Gastrocnemius medialis (tissue), 4 donors: ENCODE results near the gene C1orf174. TPM values are rescaled to one million over a fixed set of nuclear protein-coding genes. Genes with fewer than 3 reads are reported as not detected.
A peak's percentile ranks its signal among the peaks of the same experiment; 100 is the strongest.

Experiments
- ATAC-seq, 2 donors: fragments of 150-250 bp; one replicate each; pipeline ENCODE4 v1.9.1; 2016
- DNase-seq, 2 donors: peaks; one replicate each; pipeline ENCODE4 v3.0.0-alpha.2; 2019
- H3K27ac ChIP-seq, 4 donors: fragments of 200-600 bp; sonication (generic); 1 replicate in 1 of 4; 2 replicates in 3 of 4; pipeline ENCODE4 v1.5.1; 2016 to 2018; ENCODE audit warnings: mild to moderate bottlenecking in 2 of 4, moderate library complexity in 1 of 4
- H3K27me3 ChIP-seq, 3 donors: fragments of 200-600 bp; sonication (generic) in 2 of 3; 1 replicate in 1 of 3; 2 replicates in 2 of 3; pipeline versions ENCODE4 v1.5.1 to v1.6.0; 2016 to 2019; ENCODE audit warnings: mild to moderate bottlenecking in 1 of 3, moderate library complexity in 1 of 3
- H3K36me3 ChIP-seq, 2 donors: fragments of 200-600 bp; sonication (generic) in 1 of 2; one replicate each; pipeline ENCODE4 v1.5.1; 2017 to 2018
- H3K4me1 ChIP-seq, 2 donors: fragments of 200-600 bp; sonication (generic) in 1 of 2; one replicate each; pipeline ENCODE4 v1.5.1; 2016 to 2017; ENCODE audit warnings: mild to moderate bottlenecking in 2 of 2
- H3K4me3 ChIP-seq, 4 donors: fragments of 200-600 bp; sonication (generic) in 3 of 4; 1 replicate in 1 of 4; 2 replicates in 3 of 4; pipeline ENCODE4 v1.5.1; 2016 to 2019; ENCODE audit warnings: mild to moderate bottlenecking in 2 of 4
- H3K9me3 ChIP-seq, 3 donors: fragments of 200-600 bp; sonication (generic) in 2 of 3; 1 replicate in 1 of 3; 2 replicates in 2 of 3; pipeline ENCODE4 v1.5.1; 2016 to 2019
- CTCF ChIP-seq, 5 experiments: fragments of 450-650 bp in 3 of 5; fragments of 200-600 bp in 2 of 5; sonication (generic) in 2 of 5; IDR thresholded peaks in 4 of 5; conservative IDR thresholded peaks in 1 of 5; 1 replicate in 4 of 5; 2 replicates in 1 of 5; pipeline ENCODE4 v1.5.1; 2016 to 2019; ENCODE audit warnings: antibody characterized with exemption in 5 of 5, mild to moderate bottlenecking in 3 of 5, moderate library complexity in 3 of 5
- POLR2A ChIP-seq, 2 donors: fragments of 450-650 bp; IDR thresholded peaks; one replicate each; pipeline ENCODE4 v1.6.1; 2017; ENCODE audit warnings: antibody characterized with exemption in 2 of 2, mild to moderate bottlenecking in 2 of 2, moderate library complexity in 2 of 2
- in situ Hi-C, 4 donors: fragments of 200-750 bp; cut with MboI; loops; one replicate each; pipeline versions ENCODE4 v1.15.0 to v1.8.0; 2017; ENCODE audit warnings: low sequenced_read_pairs in 4 of 4
- intact Hi-C: fragments of 100-400 bp; cut with DNase I; formaldehyde crosslinking; loops from one replicate; pipeline ENCODE4 v1.15.1; 2023; ENCODE audit warnings: low total_unique reads
- total RNA-seq, 4 donors: library from RNA; depleted of rRNA; stranded (reverse); fragments of >200 nt; gene quantifications; one replicate each; pipeline versions ENCODE4 v1.1.0 to v1.2.3, GENCODE V29; 2016

C1orf174 gene
- total RNA-seq, 4 donors from 2014 or later, result 10.1 to 28.5 (median 13.5) TPM

GRCh38 chr1:3865606-3866160, 34.4 kb downstream of the C1orf174 start:
- Histone ChIP-seq H3K27me3 (no peaks in the 10 kb centered on the region), H3K9me3 (no peaks in the 10 kb centered on the region), H3K36me3 (peaks cover 0 to 16% of the 10 kb centered on the region in 2 donors), H3K4me3 (no peak overlapping the region), H3K4me1 (no peaks in the 10 kb centered on the region), H3K27ac (no peak overlapping the region)
- TF ChIP-seq CTCF (IDR thresholded peaks at IDR 0.05 in 4 of 5, conservative IDR thresholded peaks at IDR 0.05 in 1 of 5), result no peak
- no peak for TF ChIP-seq POLR2A (IDR thresholded peaks at IDR 0.05)
- DNase-seq, result no peak
- intact Hi-C loops (no loop called here), in situ Hi-C loops (no loop called here)
- no peak for ATAC-seq

- ATAC-seq (no peak), DNase-seq (no peak)
- no peak overlapping the region for H3K27ac ChIP-seq
- TF ChIP-seq CTCF (IDR thresholded peaks at IDR 0.05 in 4 of 5, conservative IDR thresholded peaks at IDR 0.05 in 1 of 5) (no peak), POLR2A (IDR thresholded peaks at IDR 0.05) (no peak)
- in situ Hi-C loops, result no loop called here
- H3K9me3 ChIP-seq, result no peaks in the 10 kb centered on the region
- H3K36me3 ChIP-seq, result peaks cover 0 to 9% of the 10 kb centered on the region in 2 donors
- no peak overlapping the region for H3K4me3 ChIP-seq
- no peaks in the 10 kb centered on the region for H3K27me3 ChIP-seq
- H3K4me1 ChIP-seq, result no peaks in the 10 kb centered on the region
- intact Hi-C loops, result no loop called here
Measured at GRCh38 chr1:3864884-3865283, 35.2 kb downstream of the C1orf174 start.

GRCh38 chr1:3863231-3863935, 36.7 kb downstream of the C1orf174 start:
- Histone ChIP-seq H3K27me3 (no peaks in the 10 kb centered on the region), H3K9me3 (no peaks in the 10 kb centered on the region), H3K36me3 (peaks cover 0 to 6% of the 10 kb centered on the region in 2 donors), H3K27ac (no peak overlapping the region), H3K4me3 (no peak overlapping the region), H3K4me1 (peaks cover under 1 to 2% of the 10 kb centered on the region in 2 donors)
- in situ Hi-C loops, result no loop called here
- no peak for DNase-seq
- TF ChIP-seq POLR2A (IDR thresholded peaks at IDR 0.05) (no peak), CTCF (IDR thresholded peaks at IDR 0.05 in 4 of 5, conservative IDR thresholded peaks at IDR 0.05 in 1 of 5) (no peak)
- intact Hi-C loops, result no loop called here
- ATAC-seq, result no peak

- TF ChIP-seq CTCF (IDR thresholded peaks at IDR 0.05 in 4 of 5, conservative IDR thresholded peaks at IDR 0.05 in 1 of 5) (no peak), POLR2A (IDR thresholded peaks at IDR 0.05) (no peak)
- H3K9me3 ChIP-seq, result no peaks in the 10 kb centered on the region
- H3K27ac ChIP-seq, result peak overlapping the region in 2 of 4 donors; percentile 83 to 84
- peak overlapping the region; percentile 66 to 92 (median 84) for H3K4me3 ChIP-seq
- no peak for ATAC-seq
- DNase-seq, result no peak
- in situ Hi-C loops, result no loop called here
- H3K4me1 ChIP-seq, result peaks cover 19 to 22% of the 10 kb centered on the region in 2 donors
- no peaks in the 10 kb centered on the region for H3K36me3 ChIP-seq
- H3K27me3 ChIP-seq, result no peaks in the 10 kb centered on the region
- intact Hi-C loops, result loop anchor here (5.0 kb wide), 1 partner anchor 61 kb away; the partner anchor contains the start of gene LRRC47
Measured at GRCh38 chr1:3858231-3858981, 41.7 kb downstream of the C1orf174 start.
